Measurements from ENCODE around the gene HMGXB4. TPM values are rescaled to one million over a fixed set of nuclear protein-coding genes. Genes with fewer than 3 reads are reported as not detected.

The HMGXB4 gene
- total RNA-seq, 1 experiment from 2014 or later: 13.9 TPM

- DNase-seq (ENCODE audit: low read depth): no peak
Measured at GRCh38 chr22:35258191-35258988, 1.1 kb downstream of the HMGXB4 start.

GRCh38 chr22:35264986-35265385, 7.7 kb downstream of the HMGXB4 start:
- DNase-seq (ENCODE audit: low read depth): no peak

- no peak for DNase-seq (ENCODE audit: low read depth)
Measured at GRCh38 chr22:35266277-35266676, 9.0 kb downstream of the HMGXB4 start.

- DNase-seq (ENCODE audit: low read depth): no peak
Measured at GRCh38 chr22:35269630-35270029, 12.3 kb downstream of the HMGXB4 start.

GRCh38 chr22:35274154-35274871, 17.0 kb downstream of the HMGXB4 start:
- DNase-seq (ENCODE audit: low read depth): no peak

- peak; percentile 34 for DNase-seq (ENCODE audit: low read depth)
Measured at GRCh38 chr22:35275580-35275979, 18.3 kb downstream of the HMGXB4 start.

GRCh38 chr22:35276019-35276418, 18.7 kb downstream of the HMGXB4 start:
- no peak for DNase-seq (ENCODE audit: low read depth)

- no peak for DNase-seq (ENCODE audit: low read depth)
Measured at GRCh38 chr22:35288116-35288515, 30.8 kb downstream of the HMGXB4 start.

GRCh38 chr22:35292786-35293185, 35.5 kb downstream of the HMGXB4 start:
- no peak for DNase-seq (ENCODE audit: low read depth)

GRCh38 chr22:35296051-35296450, 38.8 kb downstream of the HMGXB4 start:
- DNase-seq (ENCODE audit: low read depth): no peak

GRCh38 chr22:35299217-35299672, 42.0 kb downstream of the HMGXB4 start:
- DNase-seq (ENCODE audit: low read depth): no peak

GRCh38 chr22:35299673-35300499, 42.6 kb downstream of the HMGXB4 start, which contains the start of gene TOM1:
Gene TOM1, plus strand, starts transcription at chr22:35299894. Its CDS starts 35 bp downstream, at chr22:35299929.
- DNase-seq (ENCODE audit: low read depth): peak; percentile 95

- peak; percentile 54 for DNase-seq (ENCODE audit: low read depth)
Measured at GRCh38 chr22:35301372-35301874, 44.1 kb downstream of the HMGXB4 start.

GRCh38 chr22:35303029-35303624, 45.8 kb downstream of the HMGXB4 start:
- DNase-seq (ENCODE audit: low read depth): no peak

GRCh38 chr22:35305525-35306070, 48.3 kb downstream of the HMGXB4 start:
- no peak for DNase-seq (ENCODE audit: low read depth)

GRCh38 chr22:35306350-35306967, 49.2 kb downstream of the HMGXB4 start:
- DNase-seq (ENCODE audit: low read depth): no peak

- no peak for DNase-seq (ENCODE audit: low read depth)
Measured at GRCh38 chr22:35307372-35307771, 50.1 kb downstream of the HMGXB4 start.

- no peak for DNase-seq (ENCODE audit: low read depth)
Measured at GRCh38 chr22:35307892-35308291, 50.6 kb downstream of the HMGXB4 start.

- DNase-seq (ENCODE audit: low read depth): no peak
Measured at GRCh38 chr22:35308480-35309021, 51.3 kb downstream of the HMGXB4 start.
